RWPE2 (cell line): ENCODE data around the gene DTX3.
"Not testable (repeated sequence)": the region's sequence is repeated elsewhere in the genome, so short reads cannot be mapped to it uniquely, and the experiment has no call there.

Source experiments
- ATAC-seq: fragments of 200-7000 bp; cut with Tn5 transposase; 3 replicates; pipeline ENCODE4 v1.9.1; 2021; ENCODE audit warnings: low read depth
- DNase-seq: peaks from one replicate; pipeline ENCODE4 v3.0.0-alpha.2; 2020; ENCODE audit warnings: low spot score
- H3K27ac ChIP-seq: fragments of 450-650 bp; 2 replicates; pipeline ENCODE4 v1.5.1; 2017; ENCODE audit warnings: mild to moderate bottlenecking; ENCODE audit not compliant: poor library complexity, severe bottlenecking
- H3K27me3 ChIP-seq: fragments of 250-450 bp; sonication (Bioruptor Pico); 2 replicates; pipeline ENCODE4 v1.5.1; 2021; ENCODE audit warnings: mild to moderate bottlenecking, moderate library complexity; ENCODE audit not compliant: insufficient read depth, poor library complexity, severe bottlenecking
- H3K36me3 ChIP-seq: fragments of 250-450 bp; sonication (Bioruptor Pico); 2 replicates; pipeline ENCODE4 v1.5.1; 2020; ENCODE audit warnings: low read depth, mild to moderate bottlenecking, moderate library complexity
- H3K4me1 ChIP-seq: fragments of 250-450 bp; sonication (Bioruptor Pico); 2 replicates; pipeline ENCODE4 v1.5.1; 2021; ENCODE audit warnings: mild to moderate bottlenecking, moderate library complexity; ENCODE audit not compliant: insufficient read depth, poor library complexity, severe bottlenecking
- H3K4me3 ChIP-seq: fragments of 250-450 bp; sonication (Bioruptor Pico); 2 replicates; pipeline ENCODE4 v1.5.1; 2021; ENCODE audit warnings: mild to moderate bottlenecking, moderate library complexity; ENCODE audit not compliant: severe bottlenecking
- H3K9me3 ChIP-seq: fragments of 250-450 bp; sonication (Bioruptor Pico); 2 replicates; pipeline ENCODE4 v1.5.1; 2021; ENCODE audit warnings: mild to moderate bottlenecking, moderate library complexity; ENCODE audit not compliant: severe bottlenecking
- TF ChIP-seq, protein P1 (sequence below): fragments of 450-650 bp; IDR thresholded peaks from one replicate; pipeline ENCODE4 v1.5.1; 2017; ENCODE audit warnings: mild to moderate bottlenecking, moderate library complexity; ENCODE audit not compliant: poor library complexity, severe bottlenecking

Gene DTX3

DNA sequence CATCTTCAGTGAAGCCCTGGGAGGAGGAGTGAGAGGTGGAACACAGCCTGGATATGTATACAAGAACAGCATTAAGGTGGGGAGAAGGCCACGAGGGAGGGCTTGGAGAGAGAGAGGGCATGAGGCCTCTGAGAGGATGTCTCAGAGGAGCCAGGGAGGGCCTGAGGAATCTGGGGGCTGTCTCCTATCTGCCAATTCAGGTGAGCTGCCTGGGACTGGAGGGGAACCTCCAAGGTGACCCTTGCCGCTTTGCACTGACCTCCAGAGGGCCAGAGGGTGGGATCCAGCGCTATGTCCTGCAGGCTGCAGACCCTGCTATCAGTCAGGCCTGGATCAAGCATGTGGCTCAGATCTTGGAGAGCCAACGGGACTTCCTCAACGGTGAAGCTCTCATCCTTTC is 11.0 kb downstream of the DTX3 start:
- ATAC-seq (no peak), DNase-seq (no peak)
- Histone ChIP-seq H3K36me3 (no peaks in the 10 kb centered on the region), H3K4me3 (no peak overlapping the region), H3K27ac (no peak overlapping the region), H3K27me3 (peaks cover 19% of the 10 kb centered on the region), H3K9me3 (no peaks in the 10 kb centered on the region), H3K4me1 (no peaks in the 10 kb centered on the region)
- TF ChIP-seq, protein P1, sequence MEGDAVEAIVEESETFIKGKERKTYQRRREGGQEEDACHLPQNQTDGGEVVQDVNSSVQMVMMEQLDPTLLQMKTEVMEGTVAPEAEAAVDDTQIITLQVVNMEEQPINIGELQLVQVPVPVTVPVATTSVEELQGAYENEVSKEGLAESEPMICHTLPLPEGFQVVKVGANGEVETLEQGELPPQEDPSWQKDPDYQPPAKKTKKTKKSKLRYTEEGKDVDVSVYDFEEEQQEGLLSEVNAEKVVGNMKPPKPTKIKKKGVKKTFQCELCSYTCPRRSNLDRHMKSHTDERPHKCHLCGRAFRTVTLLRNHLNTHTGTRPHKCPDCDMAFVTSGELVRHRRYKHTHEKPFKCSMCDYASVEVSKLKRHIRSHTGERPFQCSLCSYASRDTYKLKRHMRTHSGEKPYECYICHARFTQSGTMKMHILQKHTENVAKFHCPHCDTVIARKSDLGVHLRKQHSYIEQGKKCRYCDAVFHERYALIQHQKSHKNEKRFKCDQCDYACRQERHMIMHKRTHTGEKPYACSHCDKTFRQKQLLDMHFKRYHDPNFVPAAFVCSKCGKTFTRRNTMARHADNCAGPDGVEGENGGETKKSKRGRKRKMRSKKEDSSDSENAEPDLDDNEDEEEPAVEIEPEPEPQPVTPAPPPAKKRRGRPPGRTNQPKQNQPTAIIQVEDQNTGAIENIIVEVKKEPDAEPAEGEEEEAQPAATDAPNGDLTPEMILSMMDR, result no peak

GRCh38 chr12:57616383-57617101 is 11.9 kb downstream of the DTX3 start:
- peaks cover 28% of the 10 kb centered on the region for H3K27me3 ChIP-seq
- H3K4me3 ChIP-seq, result no peak overlapping the region
- H3K9me3 ChIP-seq, result no peaks in the 10 kb centered on the region
- H3K4me1 ChIP-seq, result no peaks in the 10 kb centered on the region
- ATAC-seq (0 out of 3 replicates have a peak, but pooled peaks have one; percentile 8), DNase-seq (peak; percentile 52)
- no peak overlapping the region for H3K27ac ChIP-seq
- TF ChIP-seq, protein P1, result no peak
- H3K36me3 ChIP-seq, result no peaks in the 10 kb centered on the region

GRCh38 chr12:57617942-57618341 is 13.3 kb downstream of the DTX3 start:
- TF ChIP-seq, protein P1, result no peak
- H3K36me3 ChIP-seq, result no peaks in the 10 kb centered on the region
- no peak overlapping the region for H3K4me3 ChIP-seq
- no peaks in the 10 kb centered on the region for H3K4me1 ChIP-seq
- no peaks in the 10 kb centered on the region for H3K9me3 ChIP-seq
- no peak overlapping the region for H3K27ac ChIP-seq
- ATAC-seq, result no peak
- DNase-seq, result no peak
- H3K27me3 ChIP-seq, result peaks cover 40% of the 10 kb centered on the region

DNA sequence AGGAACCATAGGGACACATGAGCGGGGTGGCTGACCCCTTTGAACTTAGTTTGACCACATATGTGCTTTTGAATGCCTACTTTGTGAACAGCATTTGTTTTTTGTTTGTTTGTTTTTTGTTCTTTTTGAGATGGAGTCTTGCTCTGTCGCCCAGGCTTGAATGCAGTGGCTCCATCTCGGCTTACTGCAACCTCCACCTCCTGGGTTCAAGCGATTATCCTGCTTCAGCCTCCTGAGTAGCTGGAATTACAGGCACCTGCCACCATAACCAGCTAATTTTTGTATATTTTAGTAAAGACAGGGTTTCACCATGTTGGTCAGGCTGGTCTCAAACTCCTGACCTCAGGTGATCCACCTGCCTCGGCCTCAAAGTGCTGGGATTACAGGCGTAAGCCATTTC is 13.8 kb downstream of the DTX3 start:
- not testable (repeated sequence) for H3K27ac ChIP-seq, H3K9me3 ChIP-seq, H3K36me3 ChIP-seq, H3K4me3 ChIP-seq, H3K4me1 ChIP-seq, DNase-seq, ATAC-seq
- peaks cover 44% of the 10 kb centered on the region for H3K27me3 ChIP-seq

DNA sequence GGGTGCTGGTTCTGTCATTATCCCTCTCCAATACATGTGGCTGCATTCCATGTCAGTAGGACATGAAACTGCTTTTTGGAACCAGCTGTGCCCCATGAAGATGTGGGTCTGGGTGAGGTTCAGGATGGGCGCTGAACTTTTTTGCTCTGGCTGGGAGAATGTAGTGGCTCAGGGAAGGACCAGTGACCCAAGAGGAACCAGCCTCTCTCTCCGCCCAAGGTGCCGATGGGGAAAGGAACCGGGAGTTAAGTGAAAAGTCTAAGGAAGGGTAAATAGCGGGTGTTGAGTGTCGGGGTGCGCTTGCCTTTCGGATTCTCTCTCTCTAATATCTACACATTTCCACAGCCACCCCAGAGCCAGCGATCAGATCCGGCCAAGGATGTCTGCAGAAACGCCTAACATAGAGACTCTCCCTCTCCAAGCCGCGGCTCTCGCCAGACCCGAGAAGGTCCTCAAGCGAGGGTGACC is 14.4 kb downstream of the DTX3 start:
- peaks cover 44% of the 10 kb centered on the region for H3K27me3 ChIP-seq
- TF ChIP-seq, protein P1, result no peak
- H3K4me1 ChIP-seq, result no peaks in the 10 kb centered on the region

More for the DNA sequence above, 14.4 kb downstream of the DTX3 start:
- H3K9me3 ChIP-seq, result no peaks in the 10 kb centered on the region
- ATAC-seq (no peak), DNase-seq (no peak)
- no peaks in the 10 kb centered on the region for H3K36me3 ChIP-seq
- H3K27ac ChIP-seq, result no peak overlapping the region
- no peak overlapping the region for H3K4me3 ChIP-seq
